Esophagus squamous epithelium (tissue), 5 donors: ENCODE results near the gene ALAS1. TPM values are rescaled to one million over a fixed set of nuclear protein-coding genes. Genes with fewer than 3 reads are reported as not detected.

Experiments
- DNase-seq: peaks from one replicate; lab custom pipeline; 2025; lab: John Stamatoyannopoulos, UW
- H3K27ac ChIP-seq, 4 donors: fragments of 200-600 bp; sonication (generic); one replicate each; pipeline ENCODE4 v1.5.1; 2016 to 2019; ENCODE audit warnings: mild to moderate bottlenecking in 1 of 4
- H3K27me3 ChIP-seq, 4 donors: fragments of 200-600 bp; sonication (generic); 1 replicate in 3 of 4; 2 replicates in 1 of 4; pipeline versions ENCODE4 v1.5.1 to v1.6.0; 2017 to 2021; ENCODE audit warnings: antibody characterized with exemption in 1 of 4
- H3K36me3 ChIP-seq, 3 donors: fragments of 200-600 bp; sonication (generic); one replicate each; pipeline ENCODE4 v1.5.1; 2016 to 2019
- H3K4me1 ChIP-seq, 3 donors: fragments of 200-600 bp; sonication (generic); one replicate each; pipeline ENCODE4 v1.5.1; 2017 to 2019
- H3K4me3 ChIP-seq, 4 donors: fragments of 200-600 bp; sonication (generic); 1 replicate in 3 of 4; 2 replicates in 1 of 4; pipeline ENCODE4 v1.5.1; 2016 to 2019; ENCODE audit warnings: mild to moderate bottlenecking in 2 of 4, moderate library complexity in 1 of 4
- H3K9me3 ChIP-seq, 3 donors: fragments of 200-600 bp; sonication (generic); one replicate each; pipeline ENCODE4 v1.5.1; 2016 to 2019
- POLR2A ChIP-seq, 4 donors: fragments of 450-650 bp; IDR thresholded peaks; one replicate each; pipeline ENCODE4 v1.6.1; 2017; ENCODE audit warnings: antibody characterized with exemption in 4 of 4, mild to moderate bottlenecking in 4 of 4, moderate library complexity in 3 of 4
- WGBS, 2 donors: methylation state at CpG; one replicate each; pipeline ENCODE4 v1.1.5; 2018; 5-methylcytosine and 5-hydroxymethylcytosine counted together
- intact Hi-C: fragments of 100-400 bp; cut with DNase I; formaldehyde crosslinking; loops from one replicate; pipeline ENCODE4 v1.15.0; 2022
- total RNA-seq, 4 donors: library from RNA; depleted of rRNA; stranded (reverse); fragments of >200 nt; gene quantifications; one replicate each; pipeline ENCODE4 v1.1.0, GENCODE V29; 2016
- TF ChIP-seq, protein P1 (sequence below), 6 experiments: fragments of 450-650 bp in 4 of 6; fragments of 200-600 bp in 2 of 6; sonication (generic) in 2 of 6; IDR thresholded peaks; one replicate each; pipeline ENCODE4 v1.5.1; 2016 to 2019; ENCODE audit warnings: antibody characterized with exemption in 6 of 6, mild to moderate bottlenecking in 4 of 6, moderate library complexity in 4 of 6
- donor health status: DM: yes; HTN: yes; CAD: no.

Gene ALAS1
- total RNA-seq, 4 donors from 2014 or later, result 28.3 to 45.5 (median 35.1) TPM

DNA sequence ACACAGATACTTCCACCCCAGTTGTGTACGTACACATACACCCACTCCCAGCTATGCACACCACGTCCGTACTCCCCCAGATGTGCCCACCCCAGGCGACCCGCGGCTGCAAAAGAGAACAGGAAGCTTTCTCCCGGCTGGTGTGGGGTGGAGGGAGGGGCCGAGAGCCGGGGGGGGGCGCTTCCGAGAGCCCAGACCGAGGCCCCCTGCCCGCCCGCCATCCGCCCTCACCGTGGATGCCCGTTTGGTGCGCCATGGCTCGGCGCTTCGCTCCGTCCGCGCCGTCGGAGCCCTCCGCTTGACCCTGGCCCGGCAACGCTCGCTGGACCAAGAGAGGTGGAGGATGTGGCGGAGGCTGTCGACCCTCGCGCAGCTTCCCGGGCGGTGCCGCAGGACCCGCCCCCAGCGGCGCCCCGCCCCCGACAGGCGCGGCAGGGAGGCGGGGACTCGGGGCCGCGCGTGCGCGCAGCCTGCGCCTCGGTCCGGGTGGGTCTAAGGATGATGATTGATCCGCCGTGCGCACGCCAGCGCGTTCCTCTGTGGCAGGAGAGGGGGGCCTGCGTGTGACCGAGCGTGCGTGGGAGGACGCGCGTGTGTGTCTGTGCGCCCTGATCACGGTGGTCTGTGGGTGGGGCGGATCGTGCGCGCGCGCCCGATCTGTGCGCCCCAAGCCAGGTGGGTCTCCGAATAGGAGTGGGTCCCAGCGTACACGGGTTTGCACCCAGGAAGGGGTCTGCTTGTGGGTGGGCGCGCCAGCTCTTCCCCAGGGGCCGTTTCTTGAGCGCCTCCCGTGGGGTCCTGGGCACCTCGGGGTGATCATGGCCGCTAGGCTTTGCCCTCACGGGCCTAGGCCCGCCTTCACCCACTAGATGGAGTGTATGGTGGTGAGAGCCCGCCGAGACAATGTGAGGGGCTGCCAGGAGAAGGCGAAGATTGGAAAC is 41.1 kb downstream of the ALAS1 start, which contains the start of gene TWF2:
Gene TWF2 (minus strand): TSS at position 398 of the 941 bp plus-strand sequence. CDS start 142 bp downstream, at position 256.
- peaks cover 2 to 20% (median 6%) of the 10 kb centered on the region in 3 donors for H3K36me3 ChIP-seq
- intact Hi-C loops, result loop anchor here (5.0 kb wide), 1 partner anchor 33 kb away; no protein-coding TSS in a partner anchor
- TF ChIP-seq, protein P1, sequence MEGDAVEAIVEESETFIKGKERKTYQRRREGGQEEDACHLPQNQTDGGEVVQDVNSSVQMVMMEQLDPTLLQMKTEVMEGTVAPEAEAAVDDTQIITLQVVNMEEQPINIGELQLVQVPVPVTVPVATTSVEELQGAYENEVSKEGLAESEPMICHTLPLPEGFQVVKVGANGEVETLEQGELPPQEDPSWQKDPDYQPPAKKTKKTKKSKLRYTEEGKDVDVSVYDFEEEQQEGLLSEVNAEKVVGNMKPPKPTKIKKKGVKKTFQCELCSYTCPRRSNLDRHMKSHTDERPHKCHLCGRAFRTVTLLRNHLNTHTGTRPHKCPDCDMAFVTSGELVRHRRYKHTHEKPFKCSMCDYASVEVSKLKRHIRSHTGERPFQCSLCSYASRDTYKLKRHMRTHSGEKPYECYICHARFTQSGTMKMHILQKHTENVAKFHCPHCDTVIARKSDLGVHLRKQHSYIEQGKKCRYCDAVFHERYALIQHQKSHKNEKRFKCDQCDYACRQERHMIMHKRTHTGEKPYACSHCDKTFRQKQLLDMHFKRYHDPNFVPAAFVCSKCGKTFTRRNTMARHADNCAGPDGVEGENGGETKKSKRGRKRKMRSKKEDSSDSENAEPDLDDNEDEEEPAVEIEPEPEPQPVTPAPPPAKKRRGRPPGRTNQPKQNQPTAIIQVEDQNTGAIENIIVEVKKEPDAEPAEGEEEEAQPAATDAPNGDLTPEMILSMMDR (IDR thresholded peaks at IDR 0.05), result peak in 5 of 6 experiments; percentile 26 to 59 (median 52)
- peak in 3 of 4 donors; percentile 67 to 90 (median 68) for TF ChIP-seq POLR2A (IDR thresholded peaks at IDR 0.05)
- peak within 1 kb of the TSS; percentile 84 to 94 (median 93) for H3K4me3 ChIP-seq
- no peak for DNase-seq
- peaks cover 37 to 71% (median 39%) of the 10 kb centered on the region in 3 donors for H3K4me1 ChIP-seq
- 0% methylated on average over 9 to 10 of the region's 92 CpGs for WGBS, 2 donors
- H3K27ac ChIP-seq, result peak within 1 kb of the TSS; percentile 95 to 97 (median 96)
- no peaks in the 10 kb centered on the region for H3K9me3 ChIP-seq
- no peaks in the 10 kb centered on the region for H3K27me3 ChIP-seq

DNA sequence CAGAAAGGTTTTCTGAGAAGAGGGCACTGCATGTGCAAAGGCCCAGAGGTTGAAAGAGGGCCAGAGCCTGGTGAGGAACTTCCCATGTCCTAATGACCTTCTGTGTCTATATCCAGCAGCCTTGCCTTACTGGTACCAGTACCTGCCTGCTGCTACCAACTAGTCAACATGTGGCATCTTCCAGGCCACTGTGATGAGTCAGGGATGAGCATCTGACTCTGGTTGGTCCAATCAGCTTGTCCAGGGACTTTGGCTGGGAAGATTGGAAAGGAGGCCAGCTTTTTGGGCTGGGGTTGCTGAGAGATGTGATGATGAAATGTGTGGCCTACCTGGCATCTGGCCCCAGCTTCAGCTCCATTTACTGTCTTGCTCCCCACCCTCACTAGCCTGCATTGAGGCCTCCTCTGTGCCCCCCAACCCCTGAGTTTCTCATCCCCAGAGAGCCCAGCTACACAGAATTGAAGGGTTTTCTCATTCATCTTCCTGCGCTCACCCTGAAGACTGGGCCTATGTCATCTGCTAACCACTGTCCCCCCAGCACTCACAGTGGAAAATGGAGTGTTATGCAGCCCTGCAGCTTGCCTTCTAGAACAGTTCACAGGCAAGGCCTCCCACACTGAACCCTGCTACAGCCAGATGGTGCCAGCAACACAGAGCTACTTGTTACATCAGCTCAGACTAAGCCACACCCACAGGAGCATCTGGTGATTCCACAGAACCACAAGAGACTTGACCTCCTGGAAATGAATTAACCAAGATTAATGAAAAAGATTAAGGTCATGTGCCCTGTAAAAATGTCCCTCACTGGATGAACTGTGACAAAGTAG is 42.3 kb downstream of the ALAS1 start:
- Histone ChIP-seq H3K36me3 (peaks cover 0 to 8% (median 4%) of the 10 kb centered on the region in 3 donors), H3K9me3 (no peaks in the 10 kb centered on the region), H3K27ac (peak overlapping the region; percentile 95 to 97 (median 96)), H3K4me3 (peak overlapping the region in 3 of 4 donors; percentile 84 to 94 (median 93)), H3K4me1 (peaks cover 49 to 72% (median 51%) of the 10 kb centered on the region in 3 donors), H3K27me3 (no peaks in the 10 kb centered on the region)
- DNase-seq, result no peak
- 60 to 86% methylated on average over 1 of the region's 1 CpG for WGBS, 2 donors
- intact Hi-C loops, result no loop called here
- TF ChIP-seq, protein P1 (IDR thresholded peaks at IDR 0.05), result peak in 2 of 6 experiments; percentile 8 to 22
- no peak for TF ChIP-seq POLR2A (IDR thresholded peaks at IDR 0.05)

DNA sequence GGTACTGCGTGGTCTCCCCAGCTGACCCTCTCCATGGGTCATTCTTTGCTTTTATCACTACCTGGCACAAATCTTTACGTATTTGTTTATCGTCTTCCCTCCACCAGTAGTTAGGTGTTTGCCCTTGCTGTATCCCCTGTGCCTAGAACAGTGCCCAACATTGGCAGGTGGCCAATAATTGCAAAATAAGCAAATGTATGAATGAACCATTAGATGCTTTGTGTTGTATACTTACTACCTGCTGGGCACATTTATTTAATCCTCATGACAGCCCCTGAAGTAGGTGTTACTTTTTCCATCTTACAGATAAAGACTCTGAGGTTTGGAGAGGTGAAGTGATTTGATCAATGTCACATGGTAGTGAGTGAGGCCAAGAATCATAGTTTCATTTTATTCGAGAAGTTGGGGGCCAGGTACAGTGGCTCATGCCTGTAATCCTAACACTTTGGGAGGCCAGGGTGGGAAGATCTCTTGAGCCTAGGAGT is 43.0 kb downstream of the ALAS1 start:
- DNase-seq, result no peak
- Histone ChIP-seq H3K9me3 (no peaks in the 10 kb centered on the region), H3K4me1 (peaks cover 50 to 70% (median 57%) of the 10 kb centered on the region in 3 donors), H3K27me3 (no peaks in the 10 kb centered on the region), H3K36me3 (peaks cover 0 to 1% (median 0%) of the 10 kb centered on the region in 3 donors), H3K27ac (peak overlapping the region in 3 of 4 donors; percentile 95 to 97 (median 96)), H3K4me3 (no peak overlapping the region)
- TF ChIP-seq, protein P1 (IDR thresholded peaks at IDR 0.05), result no peak
- TF ChIP-seq POLR2A (IDR thresholded peaks at IDR 0.05), result no peak
- intact Hi-C loops, result no loop called here
- WGBS, 2 donors, result 76 to 80% methylated on average over 4 of the region's 4 CpGs

DNA sequence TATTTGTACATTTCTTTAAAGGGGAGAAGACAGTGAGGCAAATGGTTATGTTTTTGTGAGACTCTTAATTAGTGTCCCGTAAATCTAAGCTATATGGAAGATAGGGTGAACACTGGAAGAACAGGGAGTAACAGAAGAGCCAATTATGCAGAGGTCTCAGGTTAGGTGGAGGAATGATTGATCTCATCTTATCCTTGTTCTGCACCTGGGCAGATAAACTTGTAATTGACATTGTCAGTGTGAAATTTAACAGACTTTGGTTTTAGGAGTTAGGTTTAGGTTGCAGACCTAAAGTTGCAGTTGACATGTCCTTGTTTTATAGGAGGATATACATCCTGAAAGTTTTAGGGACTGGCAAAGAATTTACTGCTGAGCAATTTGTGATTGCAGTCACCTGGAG is 44.1 kb downstream of the ALAS1 start:
- WGBS, 2 donors, result 88 to 89% methylated on average over 1 of the region's 1 CpG
- no peaks in the 10 kb centered on the region for H3K9me3 ChIP-seq
- no peak overlapping the region for H3K4me3 ChIP-seq
- DNase-seq, result no peak
- no peak overlapping the region for H3K27ac ChIP-seq
- intact Hi-C loops, result no loop called here
- H3K4me1 ChIP-seq, result peaks cover 50 to 70% (median 58%) of the 10 kb centered on the region in 3 donors
- H3K36me3 ChIP-seq, result no peaks in the 10 kb centered on the region
- TF ChIP-seq, protein P1 (IDR thresholded peaks at IDR 0.05), result no peak
- TF ChIP-seq POLR2A (IDR thresholded peaks at IDR 0.05), result no peak
- H3K27me3 ChIP-seq, result no peaks in the 10 kb centered on the region
